GM18870 (cell line): Measurements from ENCODE around the gene VEGFC.

Source experiments
- ATAC-seq: cut with Tn5 transposase; IDR thresholded peaks from one replicate; pipeline ENCODE4 v1.9.1; 2021; ENCODE audit warnings: moderate library complexity; ENCODE audit not compliant: unreplicated experiment

Gene VEGFC, protein sequence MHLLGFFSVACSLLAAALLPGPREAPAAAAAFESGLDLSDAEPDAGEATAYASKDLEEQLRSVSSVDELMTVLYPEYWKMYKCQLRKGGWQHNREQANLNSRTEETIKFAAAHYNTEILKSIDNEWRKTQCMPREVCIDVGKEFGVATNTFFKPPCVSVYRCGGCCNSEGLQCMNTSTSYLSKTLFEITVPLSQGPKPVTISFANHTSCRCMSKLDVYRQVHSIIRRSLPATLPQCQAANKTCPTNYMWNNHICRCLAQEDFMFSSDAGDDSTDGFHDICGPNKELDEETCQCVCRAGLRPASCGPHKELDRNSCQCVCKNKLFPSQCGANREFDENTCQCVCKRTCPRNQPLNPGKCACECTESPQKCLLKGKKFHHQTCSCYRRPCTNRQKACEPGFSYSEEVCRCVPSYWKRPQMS

DNA sequence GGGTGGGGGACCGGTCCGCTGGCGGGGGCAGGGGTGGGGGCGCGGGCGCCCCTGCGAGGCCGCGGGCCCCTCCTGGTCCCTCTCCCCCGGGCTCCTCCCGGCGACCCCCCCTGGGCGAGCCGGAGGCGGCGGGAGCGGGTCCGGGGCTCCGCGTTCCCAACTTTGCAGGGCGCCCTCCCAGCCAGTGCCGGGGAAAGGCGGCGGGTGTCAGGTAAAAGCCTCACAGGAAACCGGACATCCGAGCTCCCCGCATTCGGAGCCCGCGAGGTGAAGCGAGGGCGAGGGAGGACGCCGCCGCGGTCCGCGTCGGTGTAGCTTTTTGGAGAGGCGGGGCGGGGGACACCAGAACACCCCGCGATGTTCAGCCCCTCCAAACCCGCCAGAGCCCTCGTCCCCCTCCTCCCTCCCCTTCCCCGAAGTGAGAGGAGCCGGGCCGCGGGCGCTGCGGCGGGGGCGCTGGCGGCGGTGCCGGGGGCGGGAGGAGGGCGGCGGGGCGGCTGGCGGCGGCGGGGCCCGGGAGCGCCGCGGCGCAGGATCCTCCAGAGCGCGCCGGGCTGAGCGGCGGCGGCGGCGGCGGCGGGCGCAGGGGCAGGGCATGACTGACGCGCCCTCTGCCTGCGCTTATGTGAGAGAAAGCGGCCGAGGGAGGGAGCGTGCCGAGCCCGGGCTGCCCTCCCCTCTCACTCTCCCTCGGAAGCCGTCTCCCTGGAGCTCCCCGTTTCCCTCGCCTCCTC, at the start of gene VEGFC:
Gene VEGFC, minus strand, starts transcription at position 597 of the 734 bp plus-strand sequence. CDS start 611 bp downstream, outside the sequence.
- ATAC-seq, result no peak

DNA sequence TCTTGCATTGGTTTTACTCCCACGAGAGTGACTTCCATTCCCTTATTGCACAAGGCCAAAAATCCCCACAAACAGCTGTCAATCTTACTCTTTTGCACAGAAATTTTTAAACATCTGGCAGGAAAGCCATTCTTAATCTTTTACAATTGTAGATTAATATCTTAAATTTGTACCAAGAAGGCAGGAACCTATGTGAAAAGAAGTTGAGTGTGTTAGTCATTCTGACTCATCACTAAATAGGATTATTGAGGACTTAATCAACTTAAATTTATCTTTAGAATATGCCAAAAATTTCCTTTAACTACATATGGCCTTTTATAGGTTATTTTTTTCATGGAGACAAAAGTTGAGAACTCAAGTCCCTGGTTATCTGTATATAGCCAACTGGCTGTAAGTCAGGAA, 49.0 kb upstream of the VEGFC start:
- no peak for ATAC-seq

DNA sequence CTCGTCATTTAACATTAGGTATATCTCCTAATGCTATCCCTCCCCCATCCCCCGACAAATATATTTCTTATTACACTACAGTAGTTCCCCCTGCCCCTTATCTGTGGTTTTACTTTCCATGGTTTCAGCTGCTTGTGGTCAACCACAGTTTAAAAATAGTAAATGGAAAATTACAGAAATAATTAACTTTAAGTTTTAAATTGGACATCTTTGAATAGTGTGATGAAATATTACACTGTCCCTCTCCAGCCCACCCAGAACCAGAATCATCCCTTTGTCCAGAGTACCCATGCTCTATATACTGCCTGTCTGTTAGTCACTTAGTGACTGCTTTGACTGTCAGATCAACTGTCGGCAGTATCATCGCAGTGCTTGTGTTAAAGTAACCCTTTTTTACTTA, 47.4 kb upstream of the VEGFC start:
- no peak for ATAC-seq

DNA sequence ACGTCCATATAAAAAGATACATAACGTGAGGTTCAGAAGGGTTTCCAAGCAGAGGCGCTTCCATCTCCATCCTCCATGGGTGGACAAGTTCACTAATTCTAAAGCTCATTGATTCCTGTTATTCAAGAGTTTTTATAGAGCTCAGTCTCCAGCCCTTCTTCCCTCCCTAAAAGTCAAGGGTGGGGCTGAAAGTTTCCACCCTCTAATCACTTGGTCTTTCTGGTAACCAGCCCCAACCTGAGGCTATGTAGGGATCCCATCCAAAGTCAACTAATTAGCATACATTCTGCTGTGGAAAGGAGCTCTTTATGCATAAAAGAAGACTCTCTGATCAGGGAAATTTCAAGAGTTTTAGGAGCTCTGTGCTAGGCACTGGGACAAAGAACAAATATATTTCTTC, 46.9 kb upstream of the VEGFC start:
- no peak for ATAC-seq

DNA sequence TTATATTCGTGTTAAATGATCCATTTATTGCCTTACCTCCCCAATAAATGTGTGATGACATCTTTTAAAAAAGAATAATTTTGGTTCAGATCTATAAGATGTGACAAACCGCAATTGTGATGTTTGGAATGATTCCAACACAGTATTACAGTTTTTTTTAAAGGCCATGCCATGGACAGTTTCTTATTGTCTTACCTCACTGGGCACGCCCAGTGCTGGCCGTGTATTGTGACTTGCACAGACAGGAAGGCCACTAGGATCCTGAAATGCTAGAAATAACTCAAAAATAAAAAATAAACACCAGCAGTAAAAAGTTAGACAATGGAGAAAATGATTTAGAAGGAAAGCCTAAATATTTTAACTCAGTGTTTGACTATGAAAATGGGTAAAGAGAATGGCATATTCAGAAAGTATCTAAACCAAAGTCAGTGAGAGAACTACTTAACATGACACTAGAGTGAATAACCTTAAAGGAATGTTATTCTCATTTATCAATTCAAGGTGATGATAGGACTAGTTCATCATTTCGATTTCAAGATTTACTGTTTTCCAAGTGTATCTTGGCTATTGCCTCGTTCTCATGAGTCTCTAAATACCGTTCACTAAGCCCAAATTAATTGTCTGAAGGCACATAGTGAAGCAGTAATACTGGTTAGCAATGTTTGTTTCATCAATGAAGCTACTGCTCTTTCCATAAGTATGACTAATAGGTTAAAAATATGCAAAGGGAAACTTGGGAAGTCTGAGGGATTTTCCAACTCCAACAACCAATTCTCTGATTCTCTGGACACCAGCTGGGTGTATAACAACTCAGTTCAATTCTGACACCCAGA, 46.1 kb upstream of the VEGFC start:
- ATAC-seq, result no peak

DNA sequence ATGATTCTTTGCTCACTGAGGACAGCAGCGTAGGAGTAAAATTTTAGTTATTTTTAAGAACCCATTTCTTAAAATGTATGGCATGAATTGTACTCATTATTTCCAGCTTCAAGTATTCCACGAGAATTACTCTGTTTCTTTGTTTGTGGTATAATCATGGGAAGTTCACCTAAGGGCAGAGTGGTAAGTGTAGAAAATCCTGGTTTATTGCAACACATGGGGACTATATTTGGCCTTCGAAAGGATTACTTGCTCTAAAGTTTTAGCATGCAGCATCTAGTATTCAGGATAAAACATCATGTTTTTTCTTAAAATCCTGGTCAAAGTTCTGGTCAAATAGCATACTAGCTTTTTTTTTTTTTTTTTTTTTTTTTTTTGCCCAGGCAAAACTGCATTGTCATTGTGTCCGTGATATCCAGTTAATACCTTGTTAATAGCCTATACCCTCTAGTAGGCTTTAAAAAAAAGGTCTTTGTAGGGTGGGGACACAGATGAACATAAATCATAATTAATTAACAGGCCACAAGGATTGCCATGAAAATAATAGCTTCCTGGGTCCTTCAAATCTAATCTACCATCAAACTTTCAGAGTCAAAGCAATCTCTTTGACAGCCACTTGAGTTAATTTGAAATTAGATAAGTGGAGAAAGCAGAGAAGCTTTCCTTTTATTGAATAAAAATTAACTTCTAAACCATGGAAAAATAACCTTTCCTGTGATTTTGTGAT, 44.6 kb upstream of the VEGFC start:
- ATAC-seq, result no peak

DNA sequence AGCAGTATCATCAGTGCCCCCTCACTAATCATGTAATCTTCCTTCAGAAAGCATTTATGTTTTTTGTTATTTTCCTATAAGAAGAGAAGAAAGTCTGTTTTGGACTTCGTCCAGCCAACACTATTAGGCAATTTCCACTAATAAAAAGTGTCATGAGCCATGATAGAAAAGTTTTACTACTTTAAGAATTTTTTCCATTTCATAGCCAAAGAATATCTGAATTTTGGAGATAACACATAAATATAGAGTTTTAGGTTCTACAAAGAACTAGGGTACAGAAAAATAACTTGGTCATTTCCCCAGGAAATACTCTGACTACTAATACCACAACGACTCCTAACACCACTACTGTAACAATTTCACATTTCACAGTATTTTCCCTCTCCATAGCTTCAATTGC, 41.8 kb upstream of the VEGFC start:
- ATAC-seq, result no peak

DNA sequence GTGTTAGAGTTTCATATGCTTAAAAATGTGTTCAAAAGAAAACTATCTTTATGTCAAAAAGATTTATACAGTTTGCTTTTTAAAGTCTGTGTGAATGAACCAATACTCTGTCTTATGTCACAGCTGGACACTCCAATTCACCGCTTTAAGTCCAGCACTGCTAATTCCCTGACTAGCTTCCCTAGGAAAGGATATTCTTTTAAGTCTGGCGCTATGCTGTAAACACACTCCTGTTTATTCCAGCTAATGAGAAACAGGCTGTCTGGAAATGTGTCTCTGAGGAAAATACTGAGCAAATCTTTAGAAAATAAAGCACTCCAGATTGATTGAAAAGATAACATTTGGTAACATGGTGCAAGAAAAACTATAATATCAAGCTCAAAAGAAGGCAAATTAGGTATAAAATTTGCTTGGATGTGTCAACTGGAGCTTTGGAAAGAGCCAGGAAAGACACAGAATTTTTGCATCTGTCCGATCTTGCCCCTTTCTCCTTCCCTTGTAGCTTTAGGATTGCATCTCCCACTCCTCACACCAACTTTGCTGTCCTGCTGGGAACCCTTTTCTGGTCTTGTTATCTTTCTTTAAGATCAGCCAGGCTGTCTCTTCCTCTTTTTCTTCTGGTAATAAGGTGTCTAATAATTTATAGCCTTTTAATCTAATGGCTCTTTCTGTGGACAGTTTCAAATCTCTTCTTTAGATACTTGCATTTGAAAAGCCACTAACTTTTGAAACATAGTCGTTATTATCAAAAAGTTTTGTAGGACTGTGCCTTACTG, 40.9 kb upstream of the VEGFC start:
- no peak for ATAC-seq

DNA sequence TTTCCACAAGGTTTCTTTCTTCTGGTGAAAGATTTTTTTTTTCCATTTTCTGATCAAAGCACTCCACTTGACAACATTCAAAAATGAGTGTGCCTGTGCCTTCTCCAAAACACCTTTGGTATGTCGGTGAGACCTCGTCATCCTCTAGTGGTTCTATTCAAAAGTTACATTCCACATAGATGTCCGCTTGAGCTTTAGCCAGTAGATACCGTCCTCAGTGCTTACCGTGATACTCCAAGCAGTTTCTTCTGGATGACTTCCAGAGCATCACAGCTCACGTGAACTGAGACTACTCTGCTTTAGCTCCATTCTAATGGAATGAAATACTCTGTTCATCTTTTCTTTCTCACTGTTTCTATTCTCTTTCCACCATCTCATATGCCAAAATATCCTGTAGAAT, 38.2 kb upstream of the VEGFC start:
- no peak for ATAC-seq

DNA sequence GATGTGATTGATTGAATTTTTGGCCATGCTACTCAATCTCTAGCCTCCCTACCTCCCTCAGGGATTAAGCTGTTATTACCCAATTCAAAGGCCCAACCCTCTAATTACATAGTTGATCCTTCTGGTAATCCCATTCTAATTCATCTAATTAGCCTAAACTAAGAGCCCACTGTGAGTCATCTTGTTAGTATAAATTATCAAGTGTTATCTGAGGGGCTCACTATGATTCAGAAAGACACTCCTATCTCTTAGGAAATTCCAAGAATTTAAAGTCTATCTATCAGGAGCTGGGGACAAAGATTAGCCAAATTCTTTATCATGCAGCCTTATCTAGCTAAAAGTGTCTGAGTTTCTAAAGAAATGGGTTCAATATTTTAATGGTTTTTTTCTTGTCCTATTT, 32.9 kb upstream of the VEGFC start:
- no peak for ATAC-seq

DNA sequence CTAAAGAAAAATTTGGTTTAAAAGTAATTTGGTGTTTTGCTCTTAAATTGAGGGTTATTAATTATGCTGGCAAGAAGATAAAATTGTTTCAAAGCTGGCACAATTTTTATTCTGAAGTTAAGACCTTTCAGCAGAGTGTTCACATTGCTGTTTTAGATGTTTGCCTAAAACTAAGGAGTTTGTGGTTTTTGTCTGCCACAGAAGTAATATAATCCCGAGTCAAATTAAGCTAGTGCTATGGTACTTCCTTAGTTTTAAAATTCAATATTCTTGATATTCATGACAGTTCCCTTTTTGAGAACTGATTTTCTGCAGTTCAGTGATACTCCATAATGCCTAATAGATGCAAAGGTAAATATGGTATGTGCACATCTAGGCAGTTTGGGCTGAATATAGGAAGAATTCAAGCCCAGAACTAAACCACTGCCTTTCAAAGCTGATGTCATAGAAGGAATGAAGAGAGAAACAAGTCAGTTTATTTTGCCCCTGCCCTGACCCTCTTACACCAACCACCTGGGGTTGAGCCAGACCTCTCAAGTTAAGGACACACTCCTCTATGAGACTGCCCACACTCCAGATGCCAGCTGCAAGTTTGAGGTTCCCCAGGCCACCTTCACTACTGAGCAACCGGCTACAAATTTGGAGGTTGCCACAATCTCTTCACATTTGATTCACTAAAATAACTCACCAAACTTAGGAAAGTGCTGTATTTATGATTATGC, 32.1 kb upstream of the VEGFC start:
- no peak for ATAC-seq

DNA sequence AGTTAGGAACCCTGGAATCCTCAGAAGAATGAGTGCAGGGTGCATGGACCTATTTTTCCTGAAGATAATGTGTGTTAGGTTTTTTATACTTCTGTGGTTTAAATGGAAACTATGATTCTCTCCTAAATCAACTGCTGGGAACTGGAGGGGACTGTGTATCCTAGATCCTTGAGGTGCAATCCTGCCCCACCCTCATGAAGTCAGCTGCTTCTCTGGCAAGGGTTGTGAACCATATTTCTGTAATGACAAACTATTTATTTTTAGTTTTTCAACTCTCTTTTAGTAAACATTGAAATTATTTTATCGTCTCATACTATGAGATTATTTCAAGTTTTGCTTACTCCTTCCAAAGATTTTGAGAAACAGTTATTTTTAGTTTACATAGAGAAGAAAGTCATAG, 25.8 kb upstream of the VEGFC start:
- ATAC-seq, result no peak

DNA sequence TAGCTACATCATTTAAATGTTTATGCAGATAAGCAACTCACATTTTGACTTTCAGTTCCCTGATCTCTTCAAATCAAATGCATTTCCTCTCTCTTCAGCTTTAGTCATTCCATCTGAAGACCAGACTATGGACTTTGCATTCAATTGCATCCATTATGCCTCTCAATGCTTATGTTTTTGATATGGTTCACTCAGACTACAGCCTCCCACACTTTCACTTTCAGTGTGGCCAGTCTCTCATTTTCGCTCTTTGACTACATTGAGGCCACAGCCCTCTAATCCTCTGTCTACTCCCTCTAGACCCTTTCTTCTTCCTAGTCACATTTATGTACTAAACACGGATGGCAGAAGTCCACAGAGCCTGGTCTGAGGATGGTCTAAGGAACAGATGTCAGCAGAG, 24.5 kb upstream of the VEGFC start:
- ATAC-seq, result peak; percentile 90

DNA sequence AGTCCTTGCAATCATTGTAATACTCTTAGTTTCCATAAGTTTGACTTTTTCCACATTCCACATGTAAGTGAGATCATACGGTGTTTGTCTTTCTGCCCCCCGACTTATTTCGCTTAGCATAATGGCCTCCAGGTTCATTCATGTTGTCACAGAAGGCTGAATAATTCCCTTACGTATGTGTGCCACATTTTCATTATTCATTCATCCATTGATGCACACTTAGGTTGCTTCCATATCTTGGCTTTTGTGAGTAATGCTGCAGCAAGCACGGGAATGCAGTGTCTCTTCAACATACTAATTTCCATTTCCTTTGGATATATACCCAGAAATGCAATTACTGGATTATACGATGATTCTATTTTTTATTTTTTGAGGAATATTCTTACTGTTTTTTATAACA, 22.0 kb upstream of the VEGFC start:
- no peak for ATAC-seq

DNA sequence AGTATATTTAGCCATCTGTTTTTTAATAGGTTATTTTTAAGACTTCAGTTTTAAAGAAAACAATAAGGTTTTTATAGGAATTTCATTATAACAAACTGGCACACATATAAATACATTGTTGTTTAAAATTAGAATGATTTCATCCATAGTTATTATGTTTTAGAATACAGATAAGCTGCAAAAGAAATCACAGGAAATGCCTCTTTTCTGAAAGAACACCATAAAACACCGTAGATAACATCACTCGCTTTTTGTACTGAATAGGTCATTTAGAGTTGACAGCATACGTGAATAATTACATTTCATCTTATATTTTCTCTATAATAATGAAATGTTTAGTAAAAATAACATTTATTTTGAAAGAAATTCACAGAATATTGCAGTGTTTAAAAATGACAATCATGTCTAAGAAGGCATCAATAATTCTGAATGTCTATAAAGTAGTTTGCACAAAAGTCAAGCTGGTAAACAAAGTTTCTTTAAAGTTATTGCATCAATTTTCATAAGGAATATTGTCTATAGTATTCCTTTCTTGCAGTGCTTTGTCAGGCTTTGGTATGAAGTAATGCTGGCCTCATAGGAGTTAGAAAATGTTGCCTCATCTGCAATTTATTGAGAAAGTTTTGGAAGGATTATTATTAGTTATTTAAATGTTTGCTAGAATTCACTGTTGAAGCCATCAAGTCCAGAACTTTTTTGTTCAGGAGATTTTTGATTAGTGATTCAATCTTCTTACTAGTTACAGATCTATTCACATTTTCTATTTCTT, 17.9 kb upstream of the VEGFC start:
- no peak for ATAC-seq

DNA sequence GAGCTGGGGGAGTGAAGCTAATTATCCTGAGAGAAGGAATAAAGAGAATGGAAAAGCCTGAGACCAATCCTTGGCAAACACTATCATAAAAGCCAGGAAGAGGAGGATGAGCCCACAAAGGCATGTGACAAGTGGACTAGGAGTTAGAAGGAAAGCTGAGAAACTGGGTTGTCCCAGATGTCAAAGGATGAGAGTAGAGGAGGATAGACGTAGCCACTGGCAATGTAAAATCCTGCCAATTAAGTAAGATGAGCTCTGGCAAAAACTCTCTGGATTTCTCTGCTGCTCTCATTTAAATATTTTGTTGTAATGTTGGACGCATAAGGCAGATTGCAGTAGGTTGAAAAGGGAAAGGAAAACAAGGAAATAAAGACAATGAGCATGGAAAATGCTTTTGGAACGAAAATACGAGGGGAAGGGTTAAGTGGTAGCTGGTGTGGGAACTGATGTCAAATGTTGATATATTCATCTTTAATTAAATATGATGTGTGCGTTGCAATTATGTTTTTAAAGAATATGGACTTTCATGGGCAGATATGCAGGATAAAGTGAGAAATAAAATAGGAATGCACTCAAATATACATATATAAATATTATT, 14.2 kb upstream of the VEGFC start:
- ATAC-seq, result no peak

DNA sequence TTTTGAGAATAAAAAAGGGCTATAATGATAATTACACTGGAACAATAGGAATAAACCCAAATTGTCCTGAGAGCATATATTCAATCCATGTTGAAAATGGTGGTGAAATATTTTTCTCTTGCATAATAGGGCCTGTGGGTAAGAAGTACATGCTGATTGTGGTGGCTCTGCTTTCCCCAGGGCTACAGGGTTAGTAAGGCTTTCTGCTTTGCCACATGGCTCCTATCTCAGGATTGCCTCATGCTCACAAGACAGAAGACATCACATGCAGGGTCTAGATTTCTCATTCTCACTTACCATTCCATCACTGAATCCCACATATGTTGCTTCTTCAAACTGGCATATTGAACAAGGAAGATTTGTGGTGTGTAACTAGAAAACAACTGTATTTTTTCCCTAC, 12.4 kb upstream of the VEGFC start:
- ATAC-seq, result no peak

DNA sequence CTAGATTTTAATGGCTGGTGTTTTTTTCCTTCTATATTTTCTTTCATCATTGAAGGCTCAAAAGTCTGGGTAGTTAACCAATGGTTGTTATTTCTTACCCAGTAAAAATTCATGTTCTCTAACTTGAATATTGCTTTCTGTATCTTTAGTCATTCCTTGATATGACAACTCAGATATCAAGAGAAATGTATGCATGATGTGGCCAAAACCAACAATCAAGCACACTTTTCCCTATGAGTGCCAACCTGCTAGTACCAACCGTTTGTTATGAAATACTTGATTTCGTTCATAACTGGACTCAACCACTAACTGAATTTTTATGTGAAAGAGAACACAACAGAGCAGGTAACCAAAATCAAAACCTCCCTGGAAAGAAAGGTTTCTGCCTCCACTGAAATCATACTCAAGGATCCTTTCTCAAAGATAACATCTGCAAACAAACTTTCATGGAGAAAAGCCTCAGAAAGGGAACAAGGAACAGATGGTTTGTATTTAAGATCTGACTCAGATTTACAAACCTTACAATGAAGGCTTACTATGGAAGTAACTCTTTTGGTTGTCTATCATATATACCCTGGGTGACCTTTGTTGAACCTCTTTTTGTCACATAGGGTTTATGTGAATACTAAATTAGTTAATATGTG, 8.3 kb upstream of the VEGFC start:
- no peak for ATAC-seq
